Measurements from ENCODE around the gene DGKH.
A peak's percentile ranks its signal among the peaks of the same experiment; 100 is the strongest.

The DGKH gene

DNA sequence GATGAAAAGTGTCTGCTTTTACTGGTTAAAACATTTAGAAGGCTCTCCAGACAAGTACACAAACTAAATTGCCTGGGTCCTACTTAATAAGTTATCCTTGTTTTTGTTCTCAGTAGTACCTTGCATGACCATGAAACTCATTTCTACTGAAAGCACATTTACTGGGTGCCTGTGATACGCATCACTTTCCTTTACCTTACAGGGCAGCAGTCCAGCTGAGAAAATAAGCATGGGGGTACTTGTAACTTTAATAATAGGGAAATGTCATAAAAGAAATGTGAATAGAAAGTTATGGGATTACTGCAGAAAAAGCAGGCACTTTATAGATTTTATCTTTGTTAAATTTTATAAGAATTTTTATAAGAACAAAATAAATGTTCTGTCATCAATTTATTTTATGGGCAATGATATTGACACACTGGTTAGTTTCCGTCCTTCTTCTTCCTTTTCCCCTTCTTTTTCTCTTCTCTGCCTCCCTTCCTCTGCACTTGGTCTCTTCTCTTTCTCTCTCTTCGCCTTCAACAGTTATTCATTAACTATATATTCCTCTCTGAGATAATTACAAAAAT is 116.2 kb downstream of the DGKH start:
- H3K4me3 ChIP-seq (ENCODE audit: low read depth, low read length), result no peak overlapping the region
- no peak for DNase-seq (ENCODE audit: low read depth)
- no peak for TF ChIP-seq CTCF (conservative IDR thresholded peaks at IDR 0.05; ENCODE audit: low read depth, low read length)

DNA sequence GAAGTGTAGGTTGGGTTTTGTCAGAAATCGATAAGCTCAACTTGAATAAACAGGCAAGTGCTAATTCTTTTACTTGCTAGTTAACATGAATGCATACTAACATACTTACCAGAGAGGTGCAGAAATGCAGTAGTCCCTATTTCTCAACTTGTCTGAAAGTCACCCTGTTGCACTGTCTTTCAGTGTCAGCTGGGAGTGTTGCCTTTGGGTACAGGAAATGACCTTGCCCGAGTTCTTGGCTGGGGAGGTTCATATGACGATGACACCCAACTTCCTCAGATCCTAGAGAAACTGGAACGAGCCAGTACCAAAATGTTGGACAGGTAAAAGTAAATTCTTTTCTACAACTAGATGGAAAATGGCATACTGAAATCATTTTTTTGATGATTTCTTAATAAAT is 120.0 kb downstream of the DGKH start:
- TF ChIP-seq CTCF (conservative IDR thresholded peaks at IDR 0.05; ENCODE audit: low read depth, low read length), result no peak
- DNase-seq (ENCODE audit: low read depth), result no peak
- no peak overlapping the region for H3K4me3 ChIP-seq (ENCODE audit: low read depth, low read length)

GRCh38 chr13:42170029-42170428 is 121.6 kb downstream of the DGKH start:
- H3K4me3 ChIP-seq (ENCODE audit: low read depth, low read length), result no peak overlapping the region
- no peak for TF ChIP-seq CTCF (conservative IDR thresholded peaks at IDR 0.05; ENCODE audit: low read depth, low read length)
- DNase-seq (ENCODE audit: low read depth), result no peak

DNA sequence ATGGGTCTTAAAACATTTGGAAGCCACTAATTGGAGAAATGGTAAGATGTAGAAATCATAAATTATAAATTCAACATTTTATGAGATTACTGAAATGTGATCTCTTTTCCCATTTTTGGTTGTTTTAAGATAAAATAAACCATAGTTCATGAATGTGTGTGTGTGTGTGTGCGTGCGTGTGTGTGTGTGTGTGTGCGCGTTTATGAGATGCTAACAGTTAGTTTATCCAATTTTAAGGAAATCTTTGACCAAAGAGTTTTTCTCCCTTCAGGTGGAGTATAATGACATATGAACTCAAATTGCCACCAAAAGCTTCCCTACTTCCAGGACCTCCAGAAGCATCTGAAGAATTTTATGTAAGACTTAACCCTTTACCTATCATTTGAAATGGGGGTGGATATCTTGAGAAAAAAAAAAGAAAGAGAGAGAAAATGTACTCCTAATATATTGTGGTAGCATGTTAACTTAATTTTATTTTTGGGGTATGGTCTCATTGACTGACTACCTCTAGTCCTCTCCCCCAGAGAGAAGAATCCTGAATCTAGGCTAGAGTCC is 125.4 kb downstream of the DGKH start:
- TF ChIP-seq CTCF (conservative IDR thresholded peaks at IDR 0.05; ENCODE audit: low read depth, low read length), result no peak
- DNase-seq (ENCODE audit: low read depth), result peak; percentile 26
- no peak overlapping the region for H3K4me3 ChIP-seq (ENCODE audit: low read depth, low read length)

- TF ChIP-seq CTCF (conservative IDR thresholded peaks at IDR 0.05; ENCODE audit: low read depth, low read length), result no peak
- DNase-seq (ENCODE audit: low read depth), result peak; percentile 50
- no peak overlapping the region for H3K4me3 ChIP-seq (ENCODE audit: low read depth, low read length)
Measured at GRCh38 chr13:42174344-42175162, 126.1 kb downstream of the DGKH start.

DNA sequence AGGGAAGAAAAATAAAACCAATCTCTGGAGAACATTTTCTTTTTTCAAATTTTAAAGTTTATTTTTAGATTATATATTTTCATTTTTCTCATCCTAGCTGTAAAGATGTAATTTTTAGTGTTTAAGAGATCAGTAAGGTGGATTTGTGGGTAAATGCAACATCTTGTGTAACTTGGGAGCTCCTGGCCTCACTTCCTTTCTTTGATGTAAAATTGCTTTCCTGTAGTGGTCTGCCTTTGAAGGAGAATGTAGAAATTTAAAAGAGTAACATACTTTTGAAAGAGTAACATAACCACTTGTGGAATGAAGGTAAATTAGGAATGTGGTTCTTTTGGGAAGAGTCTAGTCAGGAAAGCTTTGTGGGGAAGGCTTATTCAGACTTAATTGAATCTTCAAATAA is 127.8 kb downstream of the DGKH start:
- H3K4me3 ChIP-seq (ENCODE audit: low read depth, low read length), result no peak overlapping the region
- TF ChIP-seq CTCF (conservative IDR thresholded peaks at IDR 0.05; ENCODE audit: low read depth, low read length), result no peak
- DNase-seq (ENCODE audit: low read depth), result no peak

Measured in choroid plexus epithelial cell (primary cell).